GM23248 (cell line): Measurements from ENCODE around the gene CPNE5. TPM values are rescaled to one million over a fixed set of nuclear protein-coding genes. Genes with fewer than 3 reads are reported as not detected.

ENCODE experiments used
- DNase-seq: peaks from one replicate; pipeline ENCODE4 v3.0.0-alpha.2; 2015
- H2AFZ ChIP-seq: fragments of 200-600 bp; sonication (generic); 2 replicates; pipeline ENCODE4 v1.6.1; 2016; ENCODE audit warnings: antibody characterized with exemption
- H3F3A ChIP-seq: fragments of 200-600 bp; sonication (generic); 2 replicates; pipeline ENCODE4 v1.6.1; 2016; ENCODE audit warnings: mild to moderate bottlenecking, antibody characterized with exemption, mixed run types; ENCODE audit not compliant: insufficient read depth
- H3K27ac ChIP-seq: fragments of 200-600 bp; sonication (generic); 2 replicates; pipeline ENCODE4 v1.5.1; 2016; ENCODE audit warnings: mild to moderate bottlenecking
- H3K27me3 ChIP-seq: fragments of 200-600 bp; sonication (generic); replicated peaks from 2 replicates; pipeline ENCODE4 v1.6.1; 2016; ENCODE audit warnings: mild to moderate bottlenecking; ENCODE audit not compliant: insufficient read depth
- H3K36me3 ChIP-seq: fragments of 200-600 bp; sonication (generic); 2 replicates; pipeline ENCODE4 v1.6.1; 2016; ENCODE audit warnings: low read depth, mild to moderate bottlenecking
- H3K4me1 ChIP-seq: fragments of 200-600 bp; sonication (generic); 2 replicates; pipeline ENCODE4 v1.6.1; 2016; ENCODE audit warnings: mild to moderate bottlenecking; ENCODE audit not compliant: insufficient read depth
- H3K4me2 ChIP-seq: fragments of 200-600 bp; sonication (generic); one replicate; pipeline ENCODE4 v1.6.1; 2016; ENCODE audit warnings: mild to moderate bottlenecking; ENCODE audit not compliant: unreplicated experiment
- H3K4me3 ChIP-seq: fragments of 200-600 bp; sonication (generic); 2 replicates; pipeline ENCODE4 v1.5.1; 2016; ENCODE audit warnings: mild to moderate bottlenecking
- H3K79me2 ChIP-seq: fragments of 200-600 bp; sonication (generic); 2 replicates; pipeline ENCODE4 v1.6.1; 2016; ENCODE audit warnings: mild to moderate bottlenecking; ENCODE audit not compliant: insufficient read depth
- H3K9ac ChIP-seq: fragments of 200-600 bp; sonication (generic); 2 replicates; pipeline ENCODE4 v1.6.1; 2016; ENCODE audit warnings: mild to moderate bottlenecking
- H3K9me2 ChIP-seq: fragments of 200-600 bp; sonication (generic); 2 replicates; pipeline ENCODE4 v1.6.1; 2016; ENCODE audit warnings: mixed run types, mild to moderate bottlenecking, moderate library complexity; ENCODE audit not compliant: insufficient read depth
- H3K9me3 ChIP-seq: fragments of 200-600 bp; sonication (generic); one replicate; pipeline ENCODE4 v1.6.1; 2017; ENCODE audit warnings: low read depth
- H4K20me1 ChIP-seq: fragments of 200-600 bp; sonication (generic); 2 replicates; pipeline ENCODE4 v1.6.0; 2016; ENCODE audit not compliant: insufficient read depth
- EZH2 ChIP-seq: fragments of 200-600 bp; sonication (generic); IDR thresholded peaks from 2 replicates; pipeline ENCODE4 v1.6.1; 2018; ENCODE audit warnings: antibody characterized with exemption, mild to moderate bottlenecking; ENCODE audit not compliant: insufficient read depth, poor library complexity, severe bottlenecking
- EZH2phosphoT487 ChIP-seq: fragments of 200-600 bp; sonication (generic); IDR thresholded peaks from 2 replicates; pipeline ENCODE4 v1.6.1; 2018; ENCODE audit warnings: antibody characterized with exemption, moderate library complexity, mild to moderate bottlenecking, low read depth; ENCODE audit not compliant: insufficient read depth
- WGBS, 2 experiments: methylation state at CpG; one replicate each; pipeline ENCODE4 v1.1.6; 2015 to 2017; ENCODE audit warnings: low lambda C conversion rate in 2 of 2, low coverage in 1 of 2; ENCODE audit errors: missing lambda C conversion rate in 2 of 2; 5-methylcytosine and 5-hydroxymethylcytosine counted together
- in situ Hi-C: fragments of 300-500 bp; cut with MboI; formaldehyde crosslinking; loops from 2 replicates; pipeline ENCODE4 v1.15.0; 2020
- polyA plus RNA-seq: library from polyadenylated mRNA; unstranded; fragments of >200 nt; fragmentation: Nextera tagmentation; extraction: Ambion mirVana; gene quantifications from 2 replicates; pipeline ENCODE4 v1.2.1, GENCODE V29; 2016
- total RNA-seq: library from RNA; depleted of rRNA; stranded (reverse); fragments of >200 nt; shearing (Covaris generic); gene quantifications from 2 replicates; pipeline ENCODE4 v1.2.3, GENCODE V29; 2014

The CPNE5 gene
- total and polyA plus RNA-seq, 2 experiments from 2014 or later, result 0.23 TPM; not detected in 1

- Histone ChIP-seq H3K9ac (no peak overlapping the region), H3K27me3 (no peaks in the 10 kb centered on the region), H3K27ac (no peak overlapping the region), H3K36me3 (no peaks in the 10 kb centered on the region), H3K9me3 (no peaks in the 10 kb centered on the region), H3K4me1 (no peaks in the 10 kb centered on the region), H3K79me2 (no peaks in the 10 kb centered on the region), H3K9me2 (no peaks in the 10 kb centered on the region), H4K20me1 (no peaks in the 10 kb centered on the region), H3K4me2 (no peak overlapping the region), H3K4me3 (no peak overlapping the region), H3F3A (no peaks in the 10 kb centered on the region), H2AFZ (no peak overlapping the region)
- TF ChIP-seq EZH2phosphoT487 (no peak), EZH2 (no peak)
- WGBS, 2 experiments, result 92 to 100% methylated on average over 2 of the region's 2 CpGs
- DNase-seq, result no peak
- in situ Hi-C loops, result no loop called here
Observed at GRCh38 chr6:36744304-36744673, 95.0 kb downstream of the CPNE5 start.

DNA sequence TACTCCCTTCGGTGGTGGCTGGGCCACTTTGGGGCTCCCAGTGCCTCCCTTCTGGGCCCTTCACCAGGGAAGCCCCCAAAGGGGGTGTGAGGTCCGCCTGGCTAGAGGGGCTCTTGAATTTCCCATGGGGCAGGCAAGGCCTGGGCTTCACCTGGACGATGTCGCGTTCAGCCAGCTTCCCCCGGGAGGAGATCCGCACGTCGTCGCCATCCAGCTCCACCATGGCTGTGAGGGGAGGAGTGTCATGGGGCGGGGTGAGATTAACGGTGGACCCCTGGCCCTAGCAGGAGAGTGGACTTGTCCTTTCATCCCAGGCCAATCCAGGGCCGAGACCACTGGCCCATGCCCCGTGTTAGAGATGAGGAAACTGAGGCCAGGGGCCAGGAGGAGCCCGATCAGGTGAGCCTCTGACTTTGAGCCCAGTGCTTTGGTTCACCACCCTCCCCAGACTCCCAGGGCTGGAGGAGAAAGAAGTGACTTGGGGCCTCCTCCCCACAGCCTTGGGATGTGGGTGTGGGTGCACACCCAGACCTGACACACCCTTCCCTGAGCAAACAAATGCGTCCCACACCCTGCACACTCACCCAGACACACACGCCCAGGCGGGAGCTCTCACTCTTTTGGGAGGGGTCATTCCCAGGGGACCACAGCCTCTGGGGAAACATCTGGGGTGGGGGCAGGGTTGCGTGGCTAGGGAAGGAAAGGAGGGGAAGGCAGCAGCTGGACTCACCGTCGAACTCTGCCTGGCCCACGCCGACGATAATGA is 95.5 kb downstream of the CPNE5 start:
- Histone ChIP-seq H3F3A (no peaks in the 10 kb centered on the region), H3K4me1 (no peaks in the 10 kb centered on the region), H3K4me2 (no peak overlapping the region), H3K36me3 (no peaks in the 10 kb centered on the region), H3K9me3 (no peaks in the 10 kb centered on the region), H2AFZ (no peak overlapping the region), H3K27me3 (no peaks in the 10 kb centered on the region), H3K27ac (no peak overlapping the region), H3K9me2 (no peaks in the 10 kb centered on the region), H4K20me1 (no peaks in the 10 kb centered on the region), H3K4me3 (no peak overlapping the region), H3K9ac (no peak overlapping the region), H3K79me2 (no peaks in the 10 kb centered on the region)
- in situ Hi-C loops, result no loop called here
- no peak for DNase-seq
- 84 to 90% methylated on average over 21 to 24 of the region's 24 CpGs for WGBS, 2 experiments
- no peak for TF ChIP-seq EZH2phosphoT487
- TF ChIP-seq EZH2, result no peak

DNA sequence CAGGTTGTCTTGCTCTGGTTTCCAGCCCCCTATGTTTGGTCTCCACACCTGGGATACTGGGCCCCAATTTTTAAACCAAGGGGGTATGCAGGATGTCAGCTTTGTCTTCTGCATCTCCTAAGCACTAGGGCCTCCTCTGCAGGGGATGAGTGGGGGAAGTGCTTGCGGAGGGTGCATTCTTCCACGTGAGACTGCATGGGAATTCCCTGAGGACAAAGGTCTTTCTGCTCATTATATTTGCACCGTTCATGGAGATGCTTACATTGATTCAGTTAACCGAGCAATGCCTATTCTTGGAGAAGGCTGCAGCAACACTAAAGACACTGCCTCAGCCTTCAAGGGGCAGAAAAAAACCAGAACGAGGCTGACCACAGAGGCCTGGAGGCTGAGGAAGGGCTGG is 96.2 kb downstream of the CPNE5 start:
- DNase-seq, result no peak
- Histone ChIP-seq H3K27me3 (no peaks in the 10 kb centered on the region), H3K36me3 (no peaks in the 10 kb centered on the region), H2AFZ (no peak overlapping the region), H3K4me2 (no peak overlapping the region), H3F3A (no peaks in the 10 kb centered on the region), H3K9ac (no peak overlapping the region), H3K79me2 (no peaks in the 10 kb centered on the region), H4K20me1 (no peaks in the 10 kb centered on the region), H3K9me2 (no peaks in the 10 kb centered on the region), H3K4me1 (no peaks in the 10 kb centered on the region), H3K27ac (no peak overlapping the region), H3K9me3 (no peaks in the 10 kb centered on the region), H3K4me3 (no peak overlapping the region)
- no peak for TF ChIP-seq EZH2phosphoT487
- in situ Hi-C loops, result no loop called here
- 76 to 79% methylated on average over 5 of the region's 5 CpGs for WGBS, 2 experiments

DNA sequence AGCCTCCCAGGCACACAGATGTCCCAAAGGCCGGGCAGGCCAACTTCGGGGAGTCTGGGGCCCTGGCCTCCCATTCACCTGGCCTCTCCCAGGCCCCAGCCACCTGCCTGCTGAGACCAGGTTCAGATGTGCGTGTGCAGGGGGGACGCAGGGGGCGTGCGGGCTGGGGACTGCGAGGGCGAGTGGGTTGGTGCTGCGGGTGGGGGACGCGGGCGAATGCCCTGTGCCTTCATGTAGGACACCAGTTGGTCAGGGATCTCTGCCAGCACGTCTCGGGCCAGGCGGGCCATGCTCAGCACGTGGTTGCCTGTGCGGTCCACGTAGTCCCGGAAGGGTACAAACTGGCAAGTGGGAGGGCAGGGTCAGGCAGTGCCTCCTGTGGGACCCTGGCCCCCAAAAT is 97.1 kb downstream of the CPNE5 start:
- 83 to 90% methylated on average over 7 to 19 of the region's 19 CpGs for WGBS, 2 experiments
- Histone ChIP-seq H2AFZ (no peak overlapping the region), H3K79me2 (no peaks in the 10 kb centered on the region), H3K27ac (no peak overlapping the region), H3K9me3 (no peaks in the 10 kb centered on the region), H4K20me1 (no peaks in the 10 kb centered on the region), H3K4me3 (no peak overlapping the region), H3K27me3 (no peaks in the 10 kb centered on the region), H3K4me1 (no peaks in the 10 kb centered on the region), H3K9me2 (no peaks in the 10 kb centered on the region), H3K4me2 (no peak overlapping the region), H3K36me3 (no peaks in the 10 kb centered on the region), H3K9ac (no peak overlapping the region), H3F3A (no peaks in the 10 kb centered on the region)
- no peak for TF ChIP-seq EZH2phosphoT487
- TF ChIP-seq EZH2, result no peak
- in situ Hi-C loops, result no loop called here
- DNase-seq, result no peak

- Histone ChIP-seq H3K9ac (no peak overlapping the region), H3K79me2 (no peaks in the 10 kb centered on the region), H3K4me1 (peaks cover 6% of the 10 kb centered on the region), H3K27me3 (no peaks in the 10 kb centered on the region), H3K4me2 (no peak overlapping the region), H3K27ac (no peak overlapping the region), H3K36me3 (no peaks in the 10 kb centered on the region), H3F3A (peaks cover 7% of the 10 kb centered on the region; the same call in 1 of the 2 replicates), H3K4me3 (no peak overlapping the region), H4K20me1 (no peaks in the 10 kb centered on the region), H2AFZ (no peak overlapping the region), H3K9me3 (no peaks in the 10 kb centered on the region), H3K9me2 (no peaks in the 10 kb centered on the region)
- in situ Hi-C loops, result no loop called here
- WGBS, 2 experiments, result 91 to 97% methylated on average over 9 to 11 of the region's 11 CpGs
- no peak for DNase-seq
- TF ChIP-seq EZH2phosphoT487 (no peak), EZH2 (no peak)
Observed at GRCh38 chr6:36740818-36741179, 98.4 kb downstream of the CPNE5 start.
